NB4 (cell line): Measurements from ENCODE around the gene PPIH.

ENCODE experiments used
- DNase-seq: peaks from one replicate; pipeline ENCODE4 v3.0.0; 2010; ENCODE audit warnings: low read depth
- H3K4me3 ChIP-seq: one replicate; pipeline ENCODE4 v1.5.1; 2011; ENCODE audit warnings: mild to moderate bottlenecking, low read depth, low read length, moderate library complexity
- MYC ChIP-seq: IDR thresholded peaks from 2 replicates; pipeline ENCODE4 v1.6.1; 2011; ENCODE audit warnings: low read depth, low read length
- POLR2A ChIP-seq: IDR thresholded peaks from 2 replicates; pipeline ENCODE4 v1.6.1; 2011; ENCODE audit warnings: mild to moderate bottlenecking; ENCODE audit not compliant: insufficient read length; ENCODE audit errors: extremely low read depth
- TF ChIP-seq, protein P1 (sequence below): IDR thresholded peaks from 2 replicates; pipeline ENCODE4 v1.6.1; 2011; ENCODE audit warnings: low read depth, low read length
- TF ChIP-seq, protein P2 (sequence below): IDR thresholded peaks from one replicate; pipeline ENCODE4 v1.5.1; 2012; ENCODE audit warnings: low read depth, low read length

Gene PPIH

DNA sequence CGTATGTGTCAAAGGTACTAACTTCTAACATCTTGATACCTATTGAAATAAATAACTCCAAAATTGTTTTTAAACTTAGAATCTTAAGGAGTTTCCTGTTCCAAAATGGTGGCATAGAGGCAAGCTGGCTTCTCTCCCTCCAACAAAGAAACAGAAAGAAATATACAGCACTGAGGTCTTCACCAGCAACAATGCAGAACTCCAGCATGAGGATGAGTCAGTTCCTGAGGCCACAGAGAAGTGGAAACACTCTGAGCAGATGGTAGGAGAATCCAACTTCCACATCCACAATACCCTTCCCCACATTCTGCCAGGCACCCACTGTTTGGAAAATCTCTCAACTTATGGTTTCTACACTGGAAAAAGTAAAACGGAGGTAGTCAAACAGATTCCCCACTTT, 12.2 kb upstream of the PPIH start:
- no peak overlapping the region for H3K4me3 ChIP-seq
- DNase-seq = peak; percentile 27
- TF ChIP-seq, protein P1, sequence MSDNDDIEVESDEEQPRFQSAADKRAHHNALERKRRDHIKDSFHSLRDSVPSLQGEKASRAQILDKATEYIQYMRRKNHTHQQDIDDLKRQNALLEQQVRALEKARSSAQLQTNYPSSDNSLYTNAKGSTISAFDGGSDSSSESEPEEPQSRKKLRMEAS = no peak
- no peak for TF ChIP-seq MYC
- TF ChIP-seq, protein P2, sequence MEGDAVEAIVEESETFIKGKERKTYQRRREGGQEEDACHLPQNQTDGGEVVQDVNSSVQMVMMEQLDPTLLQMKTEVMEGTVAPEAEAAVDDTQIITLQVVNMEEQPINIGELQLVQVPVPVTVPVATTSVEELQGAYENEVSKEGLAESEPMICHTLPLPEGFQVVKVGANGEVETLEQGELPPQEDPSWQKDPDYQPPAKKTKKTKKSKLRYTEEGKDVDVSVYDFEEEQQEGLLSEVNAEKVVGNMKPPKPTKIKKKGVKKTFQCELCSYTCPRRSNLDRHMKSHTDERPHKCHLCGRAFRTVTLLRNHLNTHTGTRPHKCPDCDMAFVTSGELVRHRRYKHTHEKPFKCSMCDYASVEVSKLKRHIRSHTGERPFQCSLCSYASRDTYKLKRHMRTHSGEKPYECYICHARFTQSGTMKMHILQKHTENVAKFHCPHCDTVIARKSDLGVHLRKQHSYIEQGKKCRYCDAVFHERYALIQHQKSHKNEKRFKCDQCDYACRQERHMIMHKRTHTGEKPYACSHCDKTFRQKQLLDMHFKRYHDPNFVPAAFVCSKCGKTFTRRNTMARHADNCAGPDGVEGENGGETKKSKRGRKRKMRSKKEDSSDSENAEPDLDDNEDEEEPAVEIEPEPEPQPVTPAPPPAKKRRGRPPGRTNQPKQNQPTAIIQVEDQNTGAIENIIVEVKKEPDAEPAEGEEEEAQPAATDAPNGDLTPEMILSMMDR = no peak

DNA sequence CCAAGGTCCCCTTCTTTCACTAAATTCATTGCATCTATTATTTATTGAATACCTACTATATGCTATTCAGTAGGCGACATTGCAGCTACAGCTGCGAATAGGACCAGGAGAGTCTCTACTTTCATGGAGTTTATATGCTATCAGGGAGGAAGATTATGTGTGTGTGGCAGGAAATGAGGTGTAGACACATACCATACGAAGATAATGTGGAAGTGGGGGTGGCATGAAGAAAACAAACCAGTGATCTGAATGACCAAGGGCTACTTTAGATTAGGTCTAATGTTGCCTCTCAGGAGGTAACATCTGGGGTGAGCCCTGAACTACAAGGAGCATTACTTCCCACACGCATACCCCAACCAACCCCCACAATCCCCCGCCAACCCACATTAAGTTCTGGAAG, 1.0 kb upstream of the PPIH start:
- peak overlapping the region; percentile 99 for H3K4me3 ChIP-seq
- TF ChIP-seq, protein P2 = no peak
- TF ChIP-seq, protein P1 = no peak; the same call in 1 of the 2 replicates
- TF ChIP-seq POLR2A (no peak), MYC (no peak; the same call in 1 of the 2 replicates)
- DNase-seq = peak; percentile 38

DNA sequence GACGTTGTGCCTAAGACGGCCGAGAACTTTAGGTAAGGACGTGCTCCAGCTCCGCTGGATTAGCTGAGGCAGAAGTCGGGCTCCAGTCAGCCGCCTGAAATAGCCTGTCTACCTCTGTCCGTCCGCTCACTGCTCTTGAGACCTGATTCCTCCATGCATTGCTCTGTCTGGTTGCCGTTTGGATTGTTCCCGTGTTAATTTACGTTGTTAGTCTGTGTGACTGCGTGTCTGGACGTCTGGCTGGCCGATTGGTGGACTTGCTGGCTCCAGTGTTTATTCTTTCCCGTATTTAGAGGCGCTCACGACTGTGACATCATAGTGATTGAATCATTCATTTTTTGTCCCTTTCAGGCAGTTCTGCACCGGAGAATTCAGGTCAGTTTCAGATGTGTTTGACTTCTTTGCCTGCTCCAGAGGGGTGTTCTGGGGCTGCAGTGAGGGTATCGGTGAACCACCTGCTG, 684 bp downstream of the PPIH start:
- TF ChIP-seq, protein P2 = no peak
- TF ChIP-seq, protein P1 = no peak
- no peak for TF ChIP-seq MYC
- no peak for TF ChIP-seq POLR2A
- peak overlapping the region; percentile 99 for H3K4me3 ChIP-seq
- no peak for DNase-seq

DNA sequence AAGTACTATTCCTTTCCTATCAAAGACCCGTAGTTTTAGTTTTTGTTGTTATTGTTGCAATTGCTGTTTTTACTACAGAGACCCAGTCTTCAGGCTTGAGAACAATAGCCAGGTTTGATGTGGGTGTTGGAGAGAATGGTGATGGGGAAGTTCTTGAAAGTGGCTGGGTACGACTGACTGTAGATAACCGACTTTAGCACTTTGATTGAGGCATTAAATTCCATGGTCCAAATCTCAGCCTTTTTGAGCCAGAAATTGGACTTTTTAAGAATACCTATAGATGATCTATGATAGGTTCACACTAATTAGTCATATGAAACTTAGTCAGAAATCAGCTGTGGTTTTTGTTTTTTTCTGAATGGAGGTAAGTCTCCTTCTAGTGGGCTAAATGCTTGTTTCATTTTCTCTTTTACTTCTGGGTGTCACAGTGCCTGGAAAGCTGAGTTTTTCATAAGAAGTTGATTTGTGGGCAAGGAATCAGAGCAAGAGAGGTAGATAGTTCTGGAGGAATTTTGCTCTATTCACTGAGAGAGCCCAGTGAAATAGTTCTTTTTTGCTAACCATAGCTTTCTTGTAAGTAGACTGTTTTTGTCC, 2.8 kb downstream of the PPIH start:
- TF ChIP-seq POLR2A = no peak
- H3K4me3 ChIP-seq = peak overlapping the region; percentile 23

DNA sequence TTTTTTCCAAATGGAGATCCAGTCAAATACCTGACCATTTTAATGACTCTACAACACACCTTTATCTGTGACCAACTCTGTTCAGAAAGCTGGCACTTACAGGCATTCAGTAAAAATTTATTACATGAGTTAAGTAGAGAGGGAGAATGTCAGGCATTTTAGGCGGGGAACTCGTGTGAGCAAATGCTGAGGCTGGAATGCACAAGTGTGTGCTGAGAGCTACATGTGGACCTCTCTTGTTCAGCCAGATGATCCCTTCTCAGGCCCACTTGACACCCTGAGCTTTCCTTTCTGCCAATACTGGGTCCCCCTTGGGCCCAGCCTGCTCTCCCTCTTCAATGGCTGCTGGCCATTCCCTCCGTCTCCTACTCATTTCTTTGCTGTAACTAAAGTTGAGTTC, 11.7 kb downstream of the PPIH start:
- no peak overlapping the region for H3K4me3 ChIP-seq
- no peak for TF ChIP-seq MYC
- TF ChIP-seq, protein P2 = no peak
- TF ChIP-seq, protein P1 = no peak
- TF ChIP-seq POLR2A = no peak
- DNase-seq = no peak

More for the DNA sequence above, 2.8 kb downstream of the PPIH start:
- no peak for DNase-seq

DNA sequence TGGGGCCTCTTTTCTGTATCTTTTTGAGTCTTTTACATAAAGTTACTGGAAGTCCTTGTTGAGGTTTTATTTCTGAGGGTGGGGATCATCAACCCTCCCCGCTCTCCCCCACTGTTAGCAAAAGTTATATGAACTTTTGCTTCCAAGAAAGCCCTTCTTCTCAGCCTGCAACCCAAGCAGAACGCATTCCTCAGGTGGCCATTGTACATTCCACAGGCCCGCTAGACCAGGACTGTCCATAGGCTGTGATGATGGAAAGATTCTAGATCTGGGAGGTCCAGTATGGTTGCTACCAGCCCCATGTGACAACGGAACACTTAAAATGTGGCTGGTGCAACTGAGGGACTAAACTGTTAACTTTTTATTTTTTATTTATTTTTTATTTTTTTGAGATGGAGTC, 12.2 kb downstream of the PPIH start:
- TF ChIP-seq, protein P1 = no peak
- TF ChIP-seq MYC (no peak), POLR2A (no peak)
- TF ChIP-seq, protein P2 = no peak
- no peak overlapping the region for H3K4me3 ChIP-seq
- DNase-seq = no peak
